ENCODE data around the gene CGB8.

GRCh38 chr19:49061000-49061399 lies 12.1 kb upstream of the CGB8 start:
- TF ChIP-seq EZH2phosphoT487 (IDR thresholded peaks at IDR 0.05; ENCODE audit: insufficient read depth, low read depth) (no peak), EZH2 (IDR thresholded peaks at IDR 0.05; ENCODE audit: insufficient read depth, poor library complexity, severe bottlenecking) (no peak)

All from GM23248 (cell line).